ENCODE measurements around the gene ARHGAP45. TPM values are rescaled to one million over a fixed set of nuclear protein-coding genes. Genes with fewer than 3 reads are reported as not detected.
A peak's percentile ranks its signal among the peaks of the same experiment; 100 is the strongest.

The ARHGAP45 gene
- total RNA-seq, 1 donor from 2014 or later = 20.7 TPM

- no peak for DNase-seq (ENCODE audit: low spot score)
These were observed 27.9 kb upstream of the ARHGAP45 start for GRCh38 chr19:1038978-1039645.

GRCh38 chr19:1039646-1040475 is 27.1 kb upstream of the ARHGAP45 start, which contains the start of gene ABCA7:
TSS of gene ABCA7 (plus strand) at chr19:1040107. CDS start at chr19:1041362, 1,255 bp downstream.
- peak; percentile 99 for DNase-seq (ENCODE audit: low spot score)

- DNase-seq (ENCODE audit: low spot score) = peak; percentile 89
These were observed 26.3 kb upstream of the ARHGAP45 start for GRCh38 chr19:1040476-1041271.

GRCh38 chr19:1041272-1041834 is 25.6 kb upstream of the ARHGAP45 start:
- no peak for DNase-seq (ENCODE audit: low spot score)

GRCh38 chr19:1041835-1042685 is 24.9 kb upstream of the ARHGAP45 start:
- DNase-seq (ENCODE audit: low spot score) = no peak

GRCh38 chr19:1042689-1043511 is 24.1 kb upstream of the ARHGAP45 start:
- DNase-seq (ENCODE audit: low spot score) = no peak

GRCh38 chr19:1045247-1045603 is 21.7 kb upstream of the ARHGAP45 start:
- DNase-seq (ENCODE audit: low spot score) = no peak

- DNase-seq (ENCODE audit: low spot score) = no peak
These were observed 20.8 kb upstream of the ARHGAP45 start for GRCh38 chr19:1046117-1046626.

- no peak for DNase-seq (ENCODE audit: low spot score)
These were observed 19.9 kb upstream of the ARHGAP45 start for GRCh38 chr19:1046836-1047695.

GRCh38 chr19:1047696-1048147 is 19.2 kb upstream of the ARHGAP45 start:
- no peak for DNase-seq (ENCODE audit: low spot score)

GRCh38 chr19:1049106-1049505 is 17.9 kb upstream of the ARHGAP45 start:
- no peak for DNase-seq (ENCODE audit: low spot score)

GRCh38 chr19:1049800-1050199 is 17.2 kb upstream of the ARHGAP45 start:
- no peak for DNase-seq (ENCODE audit: low spot score)

GRCh38 chr19:1050989-1051788 is 15.8 kb upstream of the ARHGAP45 start:
- DNase-seq (ENCODE audit: low spot score) = no peak

GRCh38 chr19:1051791-1052190 is 15.2 kb upstream of the ARHGAP45 start:
- no peak for DNase-seq (ENCODE audit: low spot score)

- DNase-seq (ENCODE audit: low spot score) = no peak
These were observed 14.5 kb upstream of the ARHGAP45 start for GRCh38 chr19:1052349-1052975.

GRCh38 chr19:1053176-1054101 is 13.5 kb upstream of the ARHGAP45 start:
- no peak for DNase-seq (ENCODE audit: low spot score)
